ENCODE measurements around the gene GSE1. TPM values are rescaled to one million over a fixed set of nuclear protein-coding genes. Genes with fewer than 3 reads are reported as not detected.

The GSE1 gene
- total RNA-seq, 6 donors from 2014 or later = 80.2 to 332 (median 90.8) TPM

DNA sequence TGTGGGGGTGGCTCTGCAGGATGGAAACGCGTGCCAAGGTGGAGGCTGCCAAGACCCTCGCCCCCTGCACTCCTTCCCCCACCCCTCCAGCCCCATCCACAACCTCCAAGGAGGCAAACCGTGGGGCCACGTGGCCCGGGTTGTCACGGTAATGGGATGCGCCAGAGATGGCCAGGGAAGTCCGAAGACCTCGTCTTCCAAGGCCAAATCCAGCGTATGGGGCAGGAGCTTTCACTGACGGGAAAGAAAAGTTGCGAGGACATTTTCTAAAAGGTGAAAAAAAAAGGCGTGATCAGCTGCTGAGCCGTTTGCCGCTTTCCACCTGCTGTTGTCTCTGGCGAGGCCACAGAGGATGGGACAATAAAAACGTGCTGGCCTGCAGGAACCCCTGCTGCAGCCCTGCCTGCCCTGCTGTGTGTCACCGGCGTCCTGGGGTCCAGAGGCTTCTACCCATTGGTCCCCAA, 28.3 kb upstream of the GSE1 start:
- WGBS, 2 donors = 89 to 90% methylated on average over 20 of the region's 20 CpGs
- Histone ChIP-seq H3K4me3 (no peak overlapping the region), H3K4me1 (peaks cover 27 to 70% (median 46%) of the 10 kb centered on the region in 4 donors), H3K27me3 (no peaks in the 10 kb centered on the region), H3K27ac (no peak overlapping the region), H3K36me3 (no peaks in the 10 kb centered on the region), H3K9me3 (no peaks in the 10 kb centered on the region)
- DNase-seq (no peak), ATAC-seq (ENCODE audit: low FRiP score in 2 of 2) (no peak)
- TF ChIP-seq POLR2AphosphoS5 (IDR thresholded peaks at IDR 0.05) (no peak), EP300 (IDR thresholded peaks at IDR 0.05) (no peak), POLR2A (IDR thresholded peaks at IDR 0.05) (no peak)
- TF ChIP-seq, protein P1, sequence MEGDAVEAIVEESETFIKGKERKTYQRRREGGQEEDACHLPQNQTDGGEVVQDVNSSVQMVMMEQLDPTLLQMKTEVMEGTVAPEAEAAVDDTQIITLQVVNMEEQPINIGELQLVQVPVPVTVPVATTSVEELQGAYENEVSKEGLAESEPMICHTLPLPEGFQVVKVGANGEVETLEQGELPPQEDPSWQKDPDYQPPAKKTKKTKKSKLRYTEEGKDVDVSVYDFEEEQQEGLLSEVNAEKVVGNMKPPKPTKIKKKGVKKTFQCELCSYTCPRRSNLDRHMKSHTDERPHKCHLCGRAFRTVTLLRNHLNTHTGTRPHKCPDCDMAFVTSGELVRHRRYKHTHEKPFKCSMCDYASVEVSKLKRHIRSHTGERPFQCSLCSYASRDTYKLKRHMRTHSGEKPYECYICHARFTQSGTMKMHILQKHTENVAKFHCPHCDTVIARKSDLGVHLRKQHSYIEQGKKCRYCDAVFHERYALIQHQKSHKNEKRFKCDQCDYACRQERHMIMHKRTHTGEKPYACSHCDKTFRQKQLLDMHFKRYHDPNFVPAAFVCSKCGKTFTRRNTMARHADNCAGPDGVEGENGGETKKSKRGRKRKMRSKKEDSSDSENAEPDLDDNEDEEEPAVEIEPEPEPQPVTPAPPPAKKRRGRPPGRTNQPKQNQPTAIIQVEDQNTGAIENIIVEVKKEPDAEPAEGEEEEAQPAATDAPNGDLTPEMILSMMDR (IDR thresholded peaks at IDR 0.05) = no peak

DNA sequence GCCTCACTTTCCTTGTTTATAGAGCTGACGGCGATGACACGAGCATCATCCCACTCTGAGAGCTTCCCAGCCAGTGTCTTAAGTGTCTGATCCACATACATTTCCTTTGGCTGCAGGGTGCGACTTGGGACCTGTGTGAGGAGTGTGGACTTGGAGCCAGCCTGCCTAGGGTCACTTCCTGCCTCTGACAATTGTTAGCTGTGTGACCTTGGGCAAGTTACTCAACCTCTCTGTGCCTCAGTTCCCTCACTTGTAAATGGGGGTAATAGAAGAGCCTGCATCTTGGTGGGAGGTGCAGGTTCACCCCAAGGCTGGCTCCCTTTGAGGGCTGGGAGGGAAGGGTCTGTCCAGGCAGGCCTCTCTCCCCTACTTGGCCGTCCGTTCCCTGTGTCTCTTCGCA, 27.4 kb upstream of the GSE1 start:
- Histone ChIP-seq H3K27ac (no peak overlapping the region), H3K4me1 (peaks cover 19 to 61% (median 39%) of the 10 kb centered on the region in 4 donors), H3K9me3 (no peaks in the 10 kb centered on the region), H3K27me3 (no peaks in the 10 kb centered on the region), H3K36me3 (no peaks in the 10 kb centered on the region), H3K4me3 (no peak overlapping the region)
- ATAC-seq (ENCODE audit: low FRiP score in 2 of 2) = no peak
- 85 to 96% methylated on average over 7 of the region's 7 CpGs for WGBS, 2 donors
- TF ChIP-seq POLR2A (IDR thresholded peaks at IDR 0.05) (no peak), POLR2AphosphoS5 (IDR thresholded peaks at IDR 0.05) (no peak), EP300 (IDR thresholded peaks at IDR 0.05) (no peak)
- TF ChIP-seq, protein P1 (IDR thresholded peaks at IDR 0.05) = no peak
- DNase-seq = no peak

DNA sequence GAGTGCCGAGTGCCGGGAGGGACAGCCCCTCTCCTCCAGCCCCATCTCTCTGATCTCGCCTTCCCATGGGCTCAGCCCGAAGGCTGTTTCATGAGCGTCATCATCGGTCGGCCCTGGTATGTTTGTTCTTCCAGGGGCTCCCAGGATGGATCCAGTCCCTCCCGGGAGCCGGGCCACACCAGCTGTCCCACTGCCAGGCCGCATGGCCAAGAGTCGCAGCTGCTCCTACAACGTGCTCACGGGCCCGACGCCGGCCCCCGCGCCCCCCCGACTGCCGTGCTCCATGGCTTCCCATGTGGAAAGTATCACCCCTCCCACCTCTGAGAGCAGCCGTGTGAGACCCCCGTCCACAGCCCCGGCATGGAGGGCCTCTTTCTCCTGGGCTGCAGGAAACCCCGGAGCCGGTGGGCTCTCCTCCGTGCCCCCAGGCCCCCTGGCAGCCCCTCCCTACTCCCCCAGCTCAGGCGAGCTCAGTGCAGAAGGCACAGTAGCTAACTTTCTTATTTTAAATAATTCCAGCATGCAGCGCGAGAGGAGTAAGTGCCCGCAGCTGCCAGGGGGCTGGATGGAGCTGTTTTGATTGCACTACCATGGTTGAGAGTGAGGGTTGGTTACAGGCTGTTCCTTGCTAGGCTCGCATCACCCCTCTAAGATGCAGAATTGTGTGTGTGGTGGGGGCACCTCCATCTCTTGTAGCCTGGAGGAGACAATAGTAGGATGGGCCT, 26.6 kb upstream of the GSE1 start:
- H3K36me3 ChIP-seq = no peaks in the 10 kb centered on the region
- TF ChIP-seq, protein P1 (IDR thresholded peaks at IDR 0.05) = no peak
- TF ChIP-seq EP300 (IDR thresholded peaks at IDR 0.05) = no peak
- no peak for ATAC-seq (ENCODE audit: low FRiP score in 2 of 2)
- peaks cover 19 to 54% (median 36%) of the 10 kb centered on the region in 4 donors for H3K4me1 ChIP-seq
- no peaks in the 10 kb centered on the region for H3K9me3 ChIP-seq
- no peak overlapping the region for H3K4me3 ChIP-seq
- no peak overlapping the region for H3K27ac ChIP-seq
- no peaks in the 10 kb centered on the region for H3K27me3 ChIP-seq
- 66 to 69% methylated on average over 25 to 29 of the region's 31 CpGs for WGBS, 2 donors
- peak in 1 of 2 donors; percentile 90 for DNase-seq

DNA sequence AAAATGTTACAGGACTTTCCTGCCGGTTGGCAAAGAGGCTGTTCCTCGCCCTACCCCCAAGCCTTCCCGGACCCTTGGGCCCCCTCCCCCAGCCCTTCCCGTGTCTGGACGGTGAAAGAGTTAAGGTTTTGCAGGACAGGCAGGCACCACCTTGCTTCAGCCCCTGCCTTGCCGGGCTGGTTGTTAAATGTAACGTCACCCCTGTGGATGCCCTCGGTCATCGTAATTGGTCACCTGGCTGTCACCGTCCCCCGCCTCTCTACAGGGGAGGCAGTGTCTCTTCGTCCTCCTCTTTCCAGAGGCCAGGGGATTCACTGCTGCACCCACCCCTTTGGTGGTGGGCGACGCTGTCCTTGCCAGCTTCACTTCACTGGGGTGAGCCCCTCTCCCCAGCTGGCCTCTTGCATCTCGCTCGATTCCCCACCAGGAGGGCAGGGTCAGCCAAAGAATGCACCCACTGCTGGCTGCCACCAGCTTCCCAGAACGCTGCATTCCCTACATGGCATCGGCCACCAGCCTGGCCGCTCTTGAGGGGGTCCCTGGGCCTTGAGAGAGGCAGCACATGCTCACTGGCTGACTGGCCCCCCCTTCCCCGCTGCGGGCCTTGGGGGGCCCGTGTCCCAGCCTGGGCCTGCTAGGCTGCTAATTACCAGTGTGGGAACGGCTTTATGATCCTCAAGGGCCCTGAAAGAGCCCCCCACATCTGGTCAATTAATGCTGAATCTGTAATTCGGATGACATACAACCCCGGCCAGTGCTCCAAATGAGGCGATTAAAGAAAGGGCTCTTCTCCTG, 25.2 kb upstream of the GSE1 start:
- no peak for ATAC-seq (ENCODE audit: low FRiP score in 2 of 2)
- WGBS, 2 donors = 88 to 90% methylated on average over 23 to 26 of the region's 26 CpGs
- Histone ChIP-seq H3K4me1 (peaks cover 7 to 43% (median 26%) of the 10 kb centered on the region in 4 donors), H3K27me3 (no peaks in the 10 kb centered on the region), H3K36me3 (no peaks in the 10 kb centered on the region), H3K4me3 (no peak overlapping the region), H3K9me3 (no peaks in the 10 kb centered on the region), H3K27ac (no peak overlapping the region)
- TF ChIP-seq POLR2AphosphoS5 (IDR thresholded peaks at IDR 0.05) (no peak), POLR2A (IDR thresholded peaks at IDR 0.05) (no peak), EP300 (IDR thresholded peaks at IDR 0.05) (no peak)
- TF ChIP-seq, protein P1 (IDR thresholded peaks at IDR 0.05) = no peak
- DNase-seq = peak in 1 of 2 donors; percentile 71
